ENCODE results near the gene CHN2.

The CHN2 gene

GRCh38 chr7:29332042-29332811 is 137.7 kb downstream of the CHN2 start:
- DNase-seq (ENCODE audit: low read depth in 2 of 2), result no peak

- no peak for DNase-seq (ENCODE audit: low read depth in 2 of 2)
Observed at GRCh38 chr7:29332875-29333855, 138.6 kb downstream of the CHN2 start.

GRCh38 chr7:29335188-29336083 is 140.9 kb downstream of the CHN2 start:
- DNase-seq (ENCODE audit: low read depth in 2 of 2), result no peak

- no peak for DNase-seq (ENCODE audit: low read depth in 2 of 2)
Observed at GRCh38 chr7:29337546-29338116, 143.1 kb downstream of the CHN2 start.

GRCh38 chr7:29340696-29341095 is 146.1 kb downstream of the CHN2 start:
- DNase-seq (ENCODE audit: low read depth in 2 of 2), result no peak

GRCh38 chr7:29341156-29341555 is 146.6 kb downstream of the CHN2 start:
- no peak for DNase-seq (ENCODE audit: low read depth in 2 of 2)

- DNase-seq (ENCODE audit: low read depth in 2 of 2), result no peak
Observed at GRCh38 chr7:29342761-29343160, 148.2 kb downstream of the CHN2 start.

- DNase-seq (ENCODE audit: low read depth in 2 of 2), result no peak
Observed at GRCh38 chr7:29343399-29343798, 148.8 kb downstream of the CHN2 start.

- no peak for DNase-seq (ENCODE audit: low read depth in 2 of 2)
Observed at GRCh38 chr7:29344334-29344978, 149.9 kb downstream of the CHN2 start.

GRCh38 chr7:29345590-29345989 is 151.0 kb downstream of the CHN2 start:
- DNase-seq (ENCODE audit: low read depth in 2 of 2), result no peak

GRCh38 chr7:29346231-29346978 is 151.8 kb downstream of the CHN2 start:
- no peak for DNase-seq (ENCODE audit: low read depth in 2 of 2)

- no peak for DNase-seq (ENCODE audit: low read depth in 2 of 2)
Observed at GRCh38 chr7:29349362-29349761, 154.8 kb downstream of the CHN2 start.

GRCh38 chr7:29350351-29350750 is 155.8 kb downstream of the CHN2 start:
- DNase-seq (ENCODE audit: low read depth in 2 of 2), result no peak

GRCh38 chr7:29352041-29352440 is 157.5 kb downstream of the CHN2 start:
- DNase-seq (ENCODE audit: low read depth in 2 of 2), result no peak

GRCh38 chr7:29353810-29354209 is 159.2 kb downstream of the CHN2 start:
- no peak for DNase-seq (ENCODE audit: low read depth in 2 of 2)

GRCh38 chr7:29354340-29354739 is 159.8 kb downstream of the CHN2 start:
- DNase-seq (ENCODE audit: low read depth in 2 of 2), result no peak

- no peak for DNase-seq (ENCODE audit: low read depth in 2 of 2)
Observed at GRCh38 chr7:29355388-29355787, 160.8 kb downstream of the CHN2 start.

GRCh38 chr7:29356631-29357030 is 162.1 kb downstream of the CHN2 start:
- DNase-seq (ENCODE audit: low read depth in 2 of 2), result no peak

GRCh38 chr7:29359482-29360093 is 165.0 kb downstream of the CHN2 start:
- no peak for DNase-seq (ENCODE audit: low read depth in 2 of 2)

Data from stimulated activated CD4-positive, alpha-beta T cell treated with anti-CD3 and anti-CD28 coated beads, Interleukin-12 subunit alpha, Interleukin-12 subunit beta, amount 100 ng/mL, for 24 hours (primary cell).